Loucy (cell line): ENCODE data around the gene ARID2.

ENCODE experiments used
- H2AFZ ChIP-seq: fragments of 200-600 bp; sonication (generic); 2 replicates; pipeline ENCODE4 v1.6.0; 2016; ENCODE audit warnings: antibody characterized with exemption, mild to moderate bottlenecking, low read length, moderate library complexity
- H3F3A ChIP-seq: fragments of 200-600 bp; 2 replicates; pipeline ENCODE4 v1.6.0; 2016; ENCODE audit warnings: antibody characterized with exemption, low read depth, mild to moderate bottlenecking
- H3K27me3 ChIP-seq: fragments of 200-600 bp; sonication (generic); 2 replicates; pipeline ENCODE4 v1.6.1; 2014; ENCODE audit warnings: low read length, mild to moderate bottlenecking; ENCODE audit not compliant: insufficient read depth, poor library complexity, severe bottlenecking
- H3K36me3 ChIP-seq: fragments of 200-600 bp; sonication (generic); 2 replicates; pipeline ENCODE4 v1.6.1; 2016; ENCODE audit warnings: low read length; ENCODE audit not compliant: insufficient read depth
- H3K4me1 ChIP-seq: fragments of 200-600 bp; sonication (generic); 2 replicates; pipeline ENCODE4 v1.5.1; 2014; ENCODE audit warnings: low read length, mild to moderate bottlenecking; ENCODE audit not compliant: insufficient read depth, poor library complexity, severe bottlenecking
- H3K4me2 ChIP-seq: fragments of 200-600 bp; sonication (generic); 2 replicates; pipeline ENCODE4 v1.6.0; 2014; ENCODE audit warnings: antibody characterized with exemption, low read length, low read depth, mild to moderate bottlenecking; ENCODE audit not compliant: poor library complexity, severe bottlenecking
- H3K4me3 ChIP-seq: fragments of 200-600 bp; sonication (generic); 2 replicates; pipeline ENCODE4 v1.5.1; 2014; ENCODE audit warnings: low read length, mild to moderate bottlenecking, mixed read lengths; ENCODE audit not compliant: poor library complexity, severe bottlenecking
- H3K79me2 ChIP-seq: fragments of 200-600 bp; sonication (generic); 2 replicates; pipeline ENCODE4 v1.6.1; 2014; ENCODE audit warnings: low read length; ENCODE audit not compliant: insufficient read depth
- H3K9ac ChIP-seq: fragments of 200-600 bp; sonication (generic); 2 replicates; pipeline ENCODE4 v1.6.0; 2014; ENCODE audit warnings: mild to moderate bottlenecking, low read depth, low read length, moderate library complexity; ENCODE audit not compliant: poor library complexity, severe bottlenecking
- H3K9me2 ChIP-seq: fragments of 200-600 bp; sonication (generic); replicated peaks from 2 replicates; pipeline ENCODE4 v1.6.1; 2016; ENCODE audit warnings: low read depth, low read length, mixed read lengths
- H3K9me3 ChIP-seq: fragments of 200-600 bp; sonication (generic); 2 replicates; pipeline ENCODE4 v1.6.1; 2014; ENCODE audit warnings: mild to moderate bottlenecking, antibody characterized with exemption, low read length, low read depth; ENCODE audit not compliant: insufficient read depth
- H4K20me1 ChIP-seq: fragments of 200-600 bp; sonication (generic); 2 replicates; pipeline ENCODE4 v1.6.0; 2014; ENCODE audit warnings: antibody characterized with exemption, low read length, mild to moderate bottlenecking; ENCODE audit not compliant: insufficient read depth, poor library complexity, severe bottlenecking
- CTCF ChIP-seq: fragments of 200-600 bp; sonication (generic); conservative IDR thresholded peaks from 2 replicates; pipeline ENCODE4 v1.5.1; 2014; ENCODE audit warnings: mild to moderate bottlenecking, antibody characterized with exemption, low read length
- EZH2phosphoT487 ChIP-seq: fragments of 200-600 bp; IDR thresholded peaks from 2 replicates; pipeline ENCODE4 v1.6.1; 2018; ENCODE audit warnings: antibody characterized with exemption, mild to moderate bottlenecking, moderate library complexity, borderline replicate concordance

Gene ARID2

DNA sequence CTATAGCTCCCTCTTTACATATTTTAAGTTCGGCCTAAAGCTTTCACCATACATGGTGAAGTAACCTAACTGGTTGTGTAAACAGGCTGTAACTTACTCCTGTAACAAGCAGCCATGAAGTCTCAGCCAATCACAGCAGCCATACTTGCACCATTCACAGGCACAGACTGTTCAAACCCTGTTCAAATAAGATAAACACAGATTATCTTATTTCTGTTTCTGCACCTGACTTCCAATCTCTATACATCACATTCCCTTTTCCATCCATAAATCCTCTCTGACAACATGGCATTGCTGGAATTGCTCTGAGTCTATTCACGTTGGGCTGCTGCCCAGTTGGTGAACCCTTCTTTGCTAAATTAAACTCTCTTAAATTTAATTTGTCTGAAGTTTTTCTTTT lies 34.5 kb upstream of the ARID2 start:
- no peaks in the 10 kb centered on the region for H3K79me2 ChIP-seq
- no peak for TF ChIP-seq CTCF
- TF ChIP-seq EZH2phosphoT487 = no peak
- H3K9me2 ChIP-seq = no peaks in the 10 kb centered on the region

GRCh38 chr12:45695606-45696005 lies 33.9 kb upstream of the ARID2 start:
- peaks cover 3% of the 10 kb centered on the region; the same call in 1 of the 2 replicates for H3K9me3 ChIP-seq
- no peak overlapping the region for H3K4me3 ChIP-seq
- H3K4me2 ChIP-seq = no peak overlapping the region
- H3K36me3 ChIP-seq = no peaks in the 10 kb centered on the region
- H4K20me1 ChIP-seq = no peaks in the 10 kb centered on the region
- H2AFZ ChIP-seq = no peak overlapping the region
- no peak for TF ChIP-seq CTCF
- no peak for TF ChIP-seq EZH2phosphoT487
- H3K9ac ChIP-seq = no peak overlapping the region
- no peaks in the 10 kb centered on the region for H3F3A ChIP-seq
- no peaks in the 10 kb centered on the region for H3K79me2 ChIP-seq
- H3K9me2 ChIP-seq = no peaks in the 10 kb centered on the region
- H3K27me3 ChIP-seq = no peaks in the 10 kb centered on the region
- no peaks in the 10 kb centered on the region for H3K4me1 ChIP-seq

More for the DNA sequence above, 34.5 kb upstream of the ARID2 start:
- Histone ChIP-seq H3K9ac (no peak overlapping the region), H3K4me2 (no peak overlapping the region), H3K4me3 (no peak overlapping the region), H2AFZ (no peak overlapping the region), H3K9me3 (peaks cover 3% of the 10 kb centered on the region; the same call in 1 of the 2 replicates), H4K20me1 (no peaks in the 10 kb centered on the region), H3K27me3 (no peaks in the 10 kb centered on the region), H3K36me3 (no peaks in the 10 kb centered on the region), H3K4me1 (no peaks in the 10 kb centered on the region), H3F3A (no peaks in the 10 kb centered on the region)

DNA sequence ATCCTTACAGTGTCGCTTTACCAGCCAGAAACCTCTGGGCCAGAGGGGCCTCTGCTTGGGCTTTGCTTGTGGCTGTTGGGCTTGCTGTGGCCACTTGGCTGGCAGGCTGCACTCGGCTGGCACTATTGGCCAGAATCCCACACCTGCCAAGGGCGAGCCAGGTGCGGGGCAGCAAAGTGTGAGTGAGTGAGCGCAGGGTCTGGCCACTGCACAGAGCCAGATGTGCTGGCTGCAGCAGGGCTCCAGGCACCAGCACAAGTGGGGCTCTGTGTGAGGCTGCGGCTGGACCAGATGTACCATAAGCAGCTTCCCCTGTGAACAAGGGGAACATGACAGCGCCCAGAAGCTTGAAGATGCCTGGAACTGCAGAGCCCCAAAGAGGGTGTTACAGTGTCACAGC lies 33.5 kb upstream of the ARID2 start:
- no peak overlapping the region for H3K4me2 ChIP-seq
- H3F3A ChIP-seq = no peaks in the 10 kb centered on the region
- no peaks in the 10 kb centered on the region for H3K27me3 ChIP-seq
- H3K4me3 ChIP-seq = no peak overlapping the region
- TF ChIP-seq CTCF (no peak), EZH2phosphoT487 (no peak)
- no peaks in the 10 kb centered on the region for H4K20me1 ChIP-seq
- peaks cover 3% of the 10 kb centered on the region; the same call in 1 of the 2 replicates for H3K9me3 ChIP-seq
- no peaks in the 10 kb centered on the region for H3K36me3 ChIP-seq
- no peak overlapping the region for H2AFZ ChIP-seq
- no peaks in the 10 kb centered on the region for H3K4me1 ChIP-seq
- H3K9ac ChIP-seq = no peak overlapping the region
- no peaks in the 10 kb centered on the region for H3K9me2 ChIP-seq
- H3K79me2 ChIP-seq = no peaks in the 10 kb centered on the region
